Breast epithelium (tissue), 4 donors: ENCODE measurements around the gene CDO1. TPM values are rescaled to one million over a fixed set of nuclear protein-coding genes. Genes with fewer than 3 reads are reported as not detected.
"Not testable (repeated sequence)": the region's sequence is repeated elsewhere in the genome, so short reads cannot be mapped to it uniquely, and the experiment has no call there.

Experiments
- DNase-seq, 2 donors: peaks; one replicate each; pipeline ENCODE4 v3.0.0-alpha.2; 2019; ENCODE audit warnings: low spot score in 2 of 2
- H3K27ac ChIP-seq, 2 donors: fragments of 200-600 bp; sonication (generic) in 1 of 2; one replicate each; pipeline ENCODE4 v1.5.1; 2016 to 2019; ENCODE audit warnings: mild to moderate bottlenecking in 1 of 2
- H3K27me3 ChIP-seq, 2 donors: fragments of 200-600 bp; sonication (generic) in 1 of 2; one replicate each; pipeline versions ENCODE4 v1.5.1 to v1.6.0; 2017 to 2019; ENCODE audit warnings: control low read depth in 1 of 2, mild to moderate bottlenecking in 1 of 2
- H3K36me3 ChIP-seq: fragments of 200-600 bp; one replicate; pipeline ENCODE4 v1.5.1; 2019
- H3K4me1 ChIP-seq, 2 donors: fragments of 200-600 bp; sonication (generic); one replicate each; pipeline ENCODE4 v1.5.1; 2016 to 2019; ENCODE audit warnings: control low read depth in 1 of 2
- H3K4me3 ChIP-seq, 3 donors: fragments of 200-600 bp; sonication (generic); 1 replicate in 2 of 3; 2 replicates in 1 of 3; pipeline ENCODE4 v1.5.1; 2016 to 2019; ENCODE audit warnings: mild to moderate bottlenecking in 3 of 3, moderate library complexity in 2 of 3
- H3K9me3 ChIP-seq, 2 donors: fragments of 200-600 bp; sonication (generic) in 1 of 2; one replicate each; pipeline ENCODE4 v1.5.1; 2016 to 2019; ENCODE audit warnings: control low read depth in 1 of 2
- POLR2A ChIP-seq: fragments of 450-650 bp; IDR thresholded peaks from one replicate; pipeline ENCODE4 v1.6.1; 2016; ENCODE audit warnings: antibody characterized with exemption, mild to moderate bottlenecking, moderate library complexity
- POLR2AphosphoS5 ChIP-seq, 3 donors: sonication (generic); formaldehyde crosslinking; IDR thresholded peaks; one replicate each; pipeline ENCODE4 v1.6.1; 2017; ENCODE audit warnings: antibody characterized with exemption in 3 of 3
- intact Hi-C: fragments of 100-400 bp; cut with DNase I; formaldehyde crosslinking; loops from one replicate; pipeline ENCODE4 v1.15.1; 2023; ENCODE audit warnings: low total_unique reads
- total RNA-seq, 3 donors: library from RNA; depleted of rRNA; stranded (reverse); fragments of >200 nt; gene quantifications; one replicate each; pipeline ENCODE4 v1.1.0, GENCODE V29; 2016
- TF ChIP-seq, protein P1 (sequence below), 3 donors: fragments of 450-650 bp; IDR thresholded peaks; one replicate each; pipeline ENCODE4 v1.5.1; 2016 to 2017; ENCODE audit warnings: antibody characterized with exemption in 3 of 3, mild to moderate bottlenecking in 3 of 3, moderate library complexity in 3 of 3

Gene CDO1
- total RNA-seq, 3 donors from 2014 or later = 47.7 to 342 (median 54.7) TPM

DNA sequence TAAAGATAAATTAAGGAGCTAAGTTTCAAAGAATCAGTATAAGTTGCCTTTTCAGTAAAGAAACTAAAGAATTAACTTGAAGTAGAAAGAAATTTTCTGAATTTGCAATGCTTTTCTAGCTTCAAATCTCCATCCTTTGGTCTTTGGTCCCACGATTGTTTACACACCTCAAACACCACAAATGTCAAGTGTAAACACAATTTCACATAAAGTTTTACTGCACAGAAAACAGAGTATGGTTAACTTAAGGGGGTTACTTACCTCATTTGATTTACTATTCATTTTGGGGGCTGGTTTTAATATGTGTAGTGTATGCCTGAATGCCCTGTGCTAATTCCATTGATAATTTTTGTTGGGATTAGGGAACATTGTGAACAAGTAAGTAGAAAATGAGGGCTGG is 4.1 kb downstream of the CDO1 start:
- no peak for DNase-seq
- intact Hi-C loops = no loop called here
- Histone ChIP-seq H3K36me3 (no peaks in the 10 kb centered on the region), H3K9me3 (no peaks in the 10 kb centered on the region), H3K4me1 (no peaks in the 10 kb centered on the region), H3K4me3 (no peak overlapping the region), H3K27ac (no peak overlapping the region), H3K27me3 (peaks cover 4 to 31% of the 10 kb centered on the region in 2 donors)
- TF ChIP-seq, protein P1, sequence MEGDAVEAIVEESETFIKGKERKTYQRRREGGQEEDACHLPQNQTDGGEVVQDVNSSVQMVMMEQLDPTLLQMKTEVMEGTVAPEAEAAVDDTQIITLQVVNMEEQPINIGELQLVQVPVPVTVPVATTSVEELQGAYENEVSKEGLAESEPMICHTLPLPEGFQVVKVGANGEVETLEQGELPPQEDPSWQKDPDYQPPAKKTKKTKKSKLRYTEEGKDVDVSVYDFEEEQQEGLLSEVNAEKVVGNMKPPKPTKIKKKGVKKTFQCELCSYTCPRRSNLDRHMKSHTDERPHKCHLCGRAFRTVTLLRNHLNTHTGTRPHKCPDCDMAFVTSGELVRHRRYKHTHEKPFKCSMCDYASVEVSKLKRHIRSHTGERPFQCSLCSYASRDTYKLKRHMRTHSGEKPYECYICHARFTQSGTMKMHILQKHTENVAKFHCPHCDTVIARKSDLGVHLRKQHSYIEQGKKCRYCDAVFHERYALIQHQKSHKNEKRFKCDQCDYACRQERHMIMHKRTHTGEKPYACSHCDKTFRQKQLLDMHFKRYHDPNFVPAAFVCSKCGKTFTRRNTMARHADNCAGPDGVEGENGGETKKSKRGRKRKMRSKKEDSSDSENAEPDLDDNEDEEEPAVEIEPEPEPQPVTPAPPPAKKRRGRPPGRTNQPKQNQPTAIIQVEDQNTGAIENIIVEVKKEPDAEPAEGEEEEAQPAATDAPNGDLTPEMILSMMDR (IDR thresholded peaks at IDR 0.05) = no peak
- TF ChIP-seq POLR2A = no peak
- no peak for TF ChIP-seq POLR2AphosphoS5 (IDR thresholded peaks at IDR 0.05)

DNA sequence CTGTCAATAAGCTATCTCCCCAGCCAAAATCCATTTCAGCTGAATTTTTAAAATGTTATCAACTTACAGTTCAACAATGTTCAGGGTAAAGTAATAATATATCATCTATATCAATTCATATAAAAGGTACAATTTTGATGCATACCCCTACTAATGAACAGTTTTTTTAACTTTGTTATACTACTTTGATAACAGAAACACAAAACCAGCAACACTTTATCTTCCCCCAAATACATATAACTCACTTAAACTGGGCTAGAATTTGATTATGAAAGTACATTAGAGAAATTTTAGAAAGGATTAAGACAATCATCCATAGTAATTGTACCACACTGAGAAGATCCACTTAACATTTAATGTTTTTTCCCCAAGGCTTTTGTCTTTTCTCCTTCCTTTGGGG is 5.1 kb downstream of the CDO1 start:
- peaks cover 4 to 27% of the 10 kb centered on the region in 2 donors for H3K27me3 ChIP-seq
- DNase-seq = no peak
- no peaks in the 10 kb centered on the region for H3K9me3 ChIP-seq
- no peaks in the 10 kb centered on the region for H3K4me1 ChIP-seq
- H3K4me3 ChIP-seq = no peak overlapping the region
- H3K36me3 ChIP-seq = no peaks in the 10 kb centered on the region
- TF ChIP-seq POLR2A = no peak
- TF ChIP-seq POLR2AphosphoS5 (IDR thresholded peaks at IDR 0.05) = no peak
- TF ChIP-seq, protein P1 (IDR thresholded peaks at IDR 0.05) = no peak
- intact Hi-C loops = no loop called here
- H3K27ac ChIP-seq = no peak overlapping the region

DNA sequence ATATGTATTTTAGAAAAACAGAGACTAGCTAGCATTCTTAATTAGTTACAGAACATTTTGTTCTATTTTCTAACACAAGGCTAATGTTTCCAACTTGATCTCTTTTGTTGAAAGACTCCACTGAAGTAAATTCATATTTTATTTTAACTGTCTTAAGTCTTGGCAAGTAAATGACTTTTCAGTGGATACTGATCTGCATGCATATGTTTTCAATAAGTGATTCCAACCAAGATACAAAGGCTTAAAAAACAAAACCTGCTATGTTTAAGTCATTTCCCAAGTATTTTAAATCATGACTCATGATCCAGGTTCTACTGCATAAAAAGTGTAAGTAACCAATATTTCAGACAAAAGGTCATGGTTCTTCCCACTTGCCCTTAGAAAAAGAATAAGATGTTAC is 5.7 kb downstream of the CDO1 start:
- H3K4me1 ChIP-seq = no peaks in the 10 kb centered on the region
- H3K9me3 ChIP-seq = no peaks in the 10 kb centered on the region
- DNase-seq = no peak
- no peaks in the 10 kb centered on the region for H3K36me3 ChIP-seq
- no peak overlapping the region for H3K27ac ChIP-seq
- intact Hi-C loops = no loop called here
- H3K27me3 ChIP-seq = peaks cover 0 to 21% of the 10 kb centered on the region in 2 donors
- TF ChIP-seq POLR2AphosphoS5 (IDR thresholded peaks at IDR 0.05) (no peak), POLR2A (no peak)
- TF ChIP-seq, protein P1 (IDR thresholded peaks at IDR 0.05) = no peak
- no peak overlapping the region for H3K4me3 ChIP-seq

DNA sequence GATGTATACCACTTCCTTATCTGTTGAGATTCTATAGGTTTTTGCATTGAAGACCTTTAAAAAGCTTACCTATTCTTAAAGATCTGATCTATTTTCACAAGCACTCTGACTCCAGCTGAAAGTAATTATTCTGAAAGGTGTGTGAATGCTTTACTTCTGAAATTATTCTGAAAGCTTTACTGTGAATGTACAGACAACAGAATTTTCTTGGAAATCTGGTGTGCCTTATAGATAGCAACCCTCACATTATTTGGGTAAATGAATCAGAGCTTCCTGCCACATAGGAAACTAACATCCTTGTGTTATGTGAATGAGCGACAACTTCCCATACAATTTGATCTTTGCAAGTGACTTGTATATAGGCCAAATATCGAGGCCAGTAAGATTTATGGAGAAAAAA is 6.5 kb downstream of the CDO1 start:
- no peak overlapping the region for H3K27ac ChIP-seq
- DNase-seq = no peak
- TF ChIP-seq POLR2A (no peak), POLR2AphosphoS5 (IDR thresholded peaks at IDR 0.05) (no peak)
- TF ChIP-seq, protein P1 (IDR thresholded peaks at IDR 0.05) = no peak
- no peak overlapping the region for H3K4me3 ChIP-seq
- no peaks in the 10 kb centered on the region for H3K36me3 ChIP-seq
- intact Hi-C loops = loop anchor here (1.0 kb wide), 1 partner anchor 15 kb away; no protein-coding TSS in a partner anchor
- peaks cover 0 to 13% of the 10 kb centered on the region in 2 donors for H3K27me3 ChIP-seq
- H3K9me3 ChIP-seq = no peaks in the 10 kb centered on the region
- no peaks in the 10 kb centered on the region for H3K4me1 ChIP-seq

DNA sequence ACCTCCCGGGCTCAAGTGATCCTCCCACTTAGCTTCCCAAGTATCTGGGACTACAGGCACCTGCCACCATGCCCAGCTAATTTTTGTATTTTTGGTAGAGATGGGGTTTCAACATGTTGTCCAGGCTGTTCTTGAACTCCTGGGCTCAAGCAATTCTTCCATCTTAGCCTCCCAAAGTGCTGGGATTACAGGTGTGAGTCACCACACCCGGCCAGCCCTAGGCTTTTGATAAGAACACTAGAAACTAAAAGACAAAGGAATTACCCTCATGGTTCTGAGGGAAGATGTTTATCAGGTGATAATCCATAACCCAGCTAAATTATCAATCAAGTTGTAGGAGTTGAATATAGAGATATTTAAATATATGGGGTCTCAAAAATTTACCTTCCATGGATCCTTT is 8.4 kb downstream of the CDO1 start:
- H3K4me3 ChIP-seq, H3K27me3 ChIP-seq, DNase-seq, H3K36me3 ChIP-seq, H3K9me3 ChIP-seq, H3K4me1 ChIP-seq, intact Hi-C loops, H3K27ac ChIP-seq: not testable (repeated sequence)

DNA sequence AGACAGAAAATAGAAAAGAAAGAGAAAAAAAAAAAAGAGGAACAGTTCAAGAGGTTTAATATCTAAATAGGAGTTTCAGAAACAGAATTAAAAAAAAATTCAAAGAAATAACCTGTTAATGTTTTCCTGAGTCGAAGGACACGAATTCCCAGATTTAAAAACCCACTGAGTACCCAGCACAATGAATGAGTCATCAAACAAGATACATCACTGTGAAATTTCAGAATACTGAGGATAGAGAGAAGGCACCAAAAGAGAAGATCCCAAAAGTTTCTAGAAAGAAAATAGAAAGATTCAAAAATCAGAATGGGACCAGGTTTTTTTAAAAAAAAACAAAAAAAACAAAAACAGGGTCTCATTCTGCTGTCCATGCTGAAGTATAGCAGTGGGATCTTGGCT is 8.8 kb downstream of the CDO1 start:
- no peak overlapping the region for H3K27ac ChIP-seq
- TF ChIP-seq POLR2AphosphoS5 (IDR thresholded peaks at IDR 0.05) (no peak), POLR2A (no peak)
- TF ChIP-seq, protein P1 (IDR thresholded peaks at IDR 0.05) = no peak
- peaks cover 0 to 3% of the 10 kb centered on the region in 2 donors for H3K27me3 ChIP-seq
- no peak for DNase-seq
- no peaks in the 10 kb centered on the region for H3K4me1 ChIP-seq
- intact Hi-C loops = no loop called here
- H3K9me3 ChIP-seq = no peaks in the 10 kb centered on the region
- no peaks in the 10 kb centered on the region for H3K36me3 ChIP-seq
- no peak overlapping the region for H3K4me3 ChIP-seq
